Activated T-cell treated with anti-CD3 and anti-CD28 coated beads, Interleukin-2, amount 50 U/mL, for 48 hours (primary cell): ENCODE measurements around the gene SIPA1.
A peak's percentile ranks its signal among the peaks of the same experiment; 100 is the strongest.

Experiments used
- DNase-seq, 2 experiments: peaks; one replicate each; pipeline ENCODE4 v3.0.0-alpha.2; 2020

Gene SIPA1

GRCh38 chr11:65646958-65647701, 9.2 kb downstream of the SIPA1 start:
- no peak for DNase-seq

- no peak for DNase-seq
These were observed 11.1 kb downstream of the SIPA1 start for GRCh38 chr11:65648997-65649493.

- no peak for DNase-seq
These were observed 12.0 kb downstream of the SIPA1 start for GRCh38 chr11:65649656-65650546.

- no peak for DNase-seq
These were observed 12.8 kb downstream of the SIPA1 start for GRCh38 chr11:65650547-65651338.

GRCh38 chr11:65651339-65651588, 13.4 kb downstream of the SIPA1 start:
- DNase-seq: no peak

- no peak for DNase-seq
These were observed 13.9 kb downstream of the SIPA1 start for GRCh38 chr11:65651589-65652510.

GRCh38 chr11:65652511-65653228, 14.8 kb downstream of the SIPA1 start:
- peak; percentile 96 to 99 for DNase-seq

- DNase-seq: peak in 1 of 2 experiments; percentile 26
These were observed 15.6 kb downstream of the SIPA1 start for GRCh38 chr11:65653229-65654225.

- DNase-seq: peak in 1 of 2 experiments; percentile 22
These were observed 16.8 kb downstream of the SIPA1 start for GRCh38 chr11:65654375-65655349.

GRCh38 chr11:65655570-65656332, 17.9 kb downstream of the SIPA1 start:
- DNase-seq: peak in 1 of 2 experiments; percentile 30

GRCh38 chr11:65657426-65657825, 19.5 kb downstream of the SIPA1 start:
- no peak for DNase-seq

GRCh38 chr11:65658174-65659021, 20.5 kb downstream of the SIPA1 start:
- DNase-seq: no peak

GRCh38 chr11:65660038-65660437, 22.1 kb downstream of the SIPA1 start:
- no peak for DNase-seq

- DNase-seq: peak in 1 of 2 experiments; percentile 17
These were observed 23.0 kb downstream of the SIPA1 start for GRCh38 chr11:65660908-65661307.

GRCh38 chr11:65661599-65662246, 23.8 kb downstream of the SIPA1 start:
- DNase-seq: peak in 1 of 2 experiments; percentile 16

GRCh38 chr11:65662247-65662798, 24.4 kb downstream of the SIPA1 start:
- DNase-seq: no peak
